HuH-7 (cell line): ENCODE results near the gene COX7A1.
"Not testable (repeated sequence)": the region's sequence is repeated elsewhere in the genome, so short reads cannot be mapped to it uniquely, and the experiment has no call there.

ENCODE experiments used
- DNase-seq: peaks from one replicate; pipeline ENCODE4 v3.0.0; 2011; ENCODE audit warnings: low spot score

Gene COX7A1

GRCh38 chr19:36152352-36153091, at the start of gene COX7A1:
Gene COX7A1 (minus strand): TSS chr19:36152447. CDS start chr19:36152407, 40 bp downstream.
- no peak for DNase-seq

- no peak for DNase-seq
These were observed 49.4 kb upstream of the COX7A1 start for GRCh38 chr19:36201684-36202083.

- no peak for DNase-seq
These were observed 45.9 kb upstream of the COX7A1 start for GRCh38 chr19:36198119-36198518.

- no peak for DNase-seq
These were observed 44.0 kb upstream of the COX7A1 start for GRCh38 chr19:36196249-36196648.

- not testable (repeated sequence) for DNase-seq
These were observed 34.5 kb upstream of the COX7A1 start for GRCh38 chr19:36186722-36187121.

- no peak for DNase-seq
These were observed 31.0 kb upstream of the COX7A1 start for GRCh38 chr19:36183245-36183628.

- no peak for DNase-seq
These were observed 30.5 kb upstream of the COX7A1 start for GRCh38 chr19:36182612-36183244.

GRCh38 chr19:36179077-36179476, 26.8 kb upstream of the COX7A1 start:
- not testable (repeated sequence) for DNase-seq

GRCh38 chr19:36173846-36174245, 21.6 kb upstream of the COX7A1 start:
- DNase-seq: not testable (repeated sequence)

- DNase-seq: no peak
These were observed 20.6 kb upstream of the COX7A1 start for GRCh38 chr19:36172852-36173251.

GRCh38 chr19:36169084-36169760, 17.0 kb upstream of the COX7A1 start:
- no peak for DNase-seq

GRCh38 chr19:36163813-36164212, 11.6 kb upstream of the COX7A1 start:
- DNase-seq: no peak

GRCh38 chr19:36160821-36161596, 8.8 kb upstream of the COX7A1 start:
- no peak for DNase-seq

- DNase-seq: no peak
These were observed 879 bp upstream of the COX7A1 start for GRCh38 chr19:36153126-36153525.

- no peak for DNase-seq
These were observed 262 bp downstream of the COX7A1 start for GRCh38 chr19:36152019-36152351.

- no peak for DNase-seq
These were observed 866 bp downstream of the COX7A1 start for GRCh38 chr19:36151144-36152018.

- no peak for DNase-seq
These were observed 1.7 kb downstream of the COX7A1 start for GRCh38 chr19:36150586-36150985.

- DNase-seq: no peak
These were observed 2.4 kb downstream of the COX7A1 start for GRCh38 chr19:36149673-36150406.

- no peak for DNase-seq
These were observed 7.6 kb downstream of the COX7A1 start for GRCh38 chr19:36144624-36145023.

GRCh38 chr19:36142496-36142895, 9.8 kb downstream of the COX7A1 start:
- DNase-seq: no peak

- no peak for DNase-seq
These were observed 10.2 kb downstream of the COX7A1 start for GRCh38 chr19:36142046-36142445.
